NCI-H748 (cell line): Measurements from ENCODE around the gene TRAPPC3.

Experiments
- DNase-seq: peaks from one replicate; lab custom pipeline; 2025; ENCODE audit not compliant: unreplicated experiment; lab: John Stamatoyannopoulos, UW

Gene TRAPPC3

GRCh38 chr1:36154335-36154734, 5.0 kb upstream of the TRAPPC3 start:
- DNase-seq: no peak

GRCh38 chr1:36153476-36153875, 4.2 kb upstream of the TRAPPC3 start:
- no peak for DNase-seq

GRCh38 chr1:36151845-36152203, 2.5 kb upstream of the TRAPPC3 start:
- DNase-seq: no peak

DNA sequence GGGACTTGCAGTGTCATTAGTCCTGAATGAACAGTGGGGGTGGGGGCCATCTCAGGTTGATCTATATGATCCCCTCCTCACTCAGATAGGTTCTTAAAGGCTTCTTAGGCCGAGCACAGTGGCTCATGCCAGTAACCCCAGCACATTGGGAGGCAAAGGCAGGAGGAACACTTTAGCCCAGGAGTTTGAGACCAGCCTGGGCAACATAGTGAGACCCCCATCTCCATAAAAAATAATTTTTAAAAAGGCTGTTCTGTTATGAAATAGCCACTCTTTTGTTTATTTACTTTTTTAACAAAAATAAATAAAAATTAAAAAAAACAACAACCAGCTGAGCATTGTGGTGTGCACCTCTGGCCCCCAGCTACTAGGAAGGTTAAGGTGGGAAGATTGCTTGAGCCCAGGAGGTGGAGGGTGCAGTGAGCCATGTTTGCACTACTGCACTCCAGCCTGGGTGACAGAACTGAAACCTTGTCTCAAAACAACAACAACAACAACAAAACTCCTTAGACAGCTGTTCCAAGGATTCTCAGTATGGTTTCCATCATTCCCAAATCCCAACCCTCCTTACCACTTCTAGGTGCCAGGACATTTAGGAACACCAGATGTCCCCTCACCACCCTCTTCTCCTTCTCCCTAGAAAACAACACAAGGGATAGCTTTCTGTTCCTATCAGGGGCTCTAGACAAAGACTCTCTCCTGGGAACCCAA, 2.0 kb upstream of the TRAPPC3 start:
- DNase-seq: no peak

- peak; percentile 82 for DNase-seq
These were observed 1.2 kb upstream of the TRAPPC3 start for GRCh38 chr1:36150296-36151133.

DNA sequence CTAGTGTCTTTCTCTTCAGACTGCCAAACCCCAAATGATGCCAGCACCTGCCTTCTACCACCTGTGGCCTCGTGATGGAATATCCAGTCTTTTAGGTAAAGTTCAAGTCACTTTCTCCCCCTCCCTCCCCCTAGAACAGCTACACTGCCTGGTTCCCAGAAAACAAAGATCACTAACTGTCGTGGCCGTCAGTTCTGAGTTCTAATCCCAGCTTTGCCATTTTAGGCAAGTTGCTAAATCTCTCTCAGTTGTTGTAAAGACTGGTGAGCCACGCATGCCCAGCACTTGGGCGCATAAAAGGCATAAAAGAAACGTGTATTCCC, 648 bp upstream of the TRAPPC3 start:
- DNase-seq: no peak

- no peak for DNase-seq
These were observed 457 bp downstream of the TRAPPC3 start for GRCh38 chr1:36148821-36149236.

GRCh38 chr1:36144413-36144812, 4.9 kb downstream of the TRAPPC3 start:
- DNase-seq: no peak

- DNase-seq: no peak
These were observed 5.9 kb downstream of the TRAPPC3 start for GRCh38 chr1:36143424-36143823.

DNA sequence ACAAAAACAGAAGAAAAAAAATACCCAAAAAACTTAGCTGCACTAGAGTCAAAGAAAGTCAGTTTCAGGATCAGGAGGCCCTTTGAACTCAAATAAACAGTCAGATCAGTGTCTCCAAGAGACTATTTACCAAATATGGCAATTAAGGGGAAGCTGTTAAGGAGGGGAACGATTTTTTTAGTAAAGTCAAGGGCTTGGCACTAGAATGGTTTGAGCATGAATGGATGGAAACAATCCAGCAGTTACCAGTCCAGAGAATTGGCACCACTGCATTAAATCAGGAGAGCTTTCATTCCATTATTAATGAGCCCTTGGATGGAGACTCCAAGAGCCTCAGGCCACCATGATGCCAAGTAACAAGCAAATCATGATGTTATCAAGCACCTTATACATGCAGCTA, 7.2 kb downstream of the TRAPPC3 start:
- DNase-seq: no peak

DNA sequence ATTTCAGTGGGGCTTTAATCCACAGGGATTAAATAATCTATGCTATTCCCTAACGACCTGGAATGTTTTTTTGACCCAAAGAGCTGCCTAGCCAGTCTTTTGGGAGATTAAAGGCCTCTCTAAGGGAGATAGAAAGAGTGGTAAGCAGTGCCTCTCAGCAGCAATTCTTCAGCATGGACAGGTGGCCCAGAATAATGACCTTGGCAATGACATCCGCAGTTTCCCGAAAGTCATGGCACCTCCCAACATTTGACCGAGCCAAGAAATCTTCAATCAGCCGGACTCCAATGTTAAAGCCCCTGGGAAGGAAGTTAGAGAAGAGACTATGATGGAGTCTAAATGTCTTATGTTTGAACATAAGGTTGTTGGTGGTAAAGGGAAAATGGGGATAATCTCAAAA, 9.8 kb downstream of the TRAPPC3 start:
- no peak for DNase-seq

- DNase-seq: no peak
These were observed 11.5 kb downstream of the TRAPPC3 start for GRCh38 chr1:36137776-36138175.

GRCh38 chr1:36137226-36137625, 12.1 kb downstream of the TRAPPC3 start:
- no peak for DNase-seq

DNA sequence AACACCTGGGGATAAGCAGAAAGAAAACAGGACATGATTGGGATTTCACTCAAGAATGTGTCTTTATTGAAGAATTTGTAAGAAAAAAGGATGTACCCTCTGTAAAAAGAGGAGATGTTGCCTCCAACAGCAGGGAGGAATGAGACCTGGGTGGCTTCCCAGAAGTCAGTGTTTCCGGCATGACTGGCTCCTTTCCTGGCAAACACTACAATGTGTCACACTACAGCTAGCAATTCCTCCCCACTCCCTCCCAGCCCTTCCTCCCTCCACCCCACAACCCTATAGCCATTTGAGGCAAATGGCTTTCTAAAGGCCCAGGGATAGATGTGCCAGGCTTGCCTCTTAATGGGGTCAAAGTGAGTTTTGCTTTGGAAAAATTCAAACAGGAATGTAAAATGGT, 12.8 kb downstream of the TRAPPC3 start:
- DNase-seq: no peak

DNA sequence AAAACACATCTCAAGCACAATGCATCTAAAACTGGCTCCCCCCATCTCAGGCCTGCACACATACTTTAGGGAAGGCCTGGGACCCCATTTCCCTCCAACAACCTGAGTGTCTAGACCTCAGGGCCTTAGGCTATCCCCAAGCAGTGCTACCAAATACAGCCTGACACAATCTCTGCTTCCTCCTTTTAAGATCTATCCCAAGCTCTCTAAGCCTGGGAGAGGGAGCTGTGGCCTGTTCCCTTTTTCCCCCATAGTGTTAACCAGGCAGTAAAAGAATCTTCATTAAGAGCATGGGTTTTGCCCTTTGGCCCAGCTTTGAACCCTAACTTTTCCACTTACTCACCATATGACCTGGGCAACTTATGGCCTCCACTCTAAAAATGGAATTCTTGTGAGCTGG, 13.5 kb downstream of the TRAPPC3 start:
- DNase-seq: no peak

GRCh38 chr1:36135330-36135667, 14.0 kb downstream of the TRAPPC3 start:
- DNase-seq: no peak

GRCh38 chr1:36134505-36135329, 14.6 kb downstream of the TRAPPC3 start:
- DNase-seq: peak; percentile 27

DNA sequence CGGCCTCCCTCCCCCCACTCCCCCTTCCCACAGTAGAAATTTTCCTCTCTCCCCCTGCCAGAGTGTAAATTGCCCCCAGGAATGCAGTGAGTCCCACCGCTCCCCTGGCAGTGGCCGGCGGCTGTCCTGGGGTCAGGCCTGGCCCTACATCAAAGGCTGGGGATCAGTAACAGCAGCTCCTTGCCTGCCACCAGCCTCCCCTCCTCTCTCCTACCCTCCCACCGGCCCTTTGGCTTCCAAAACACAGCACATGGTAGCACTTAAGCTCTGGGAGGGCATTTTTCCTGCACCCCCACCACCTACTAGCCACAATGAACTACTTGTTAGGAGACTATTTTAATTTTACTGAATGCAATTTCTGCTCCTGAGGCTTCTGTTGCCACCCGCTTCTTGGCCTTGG, 15.3 kb downstream of the TRAPPC3 start:
- DNase-seq: no peak

DNA sequence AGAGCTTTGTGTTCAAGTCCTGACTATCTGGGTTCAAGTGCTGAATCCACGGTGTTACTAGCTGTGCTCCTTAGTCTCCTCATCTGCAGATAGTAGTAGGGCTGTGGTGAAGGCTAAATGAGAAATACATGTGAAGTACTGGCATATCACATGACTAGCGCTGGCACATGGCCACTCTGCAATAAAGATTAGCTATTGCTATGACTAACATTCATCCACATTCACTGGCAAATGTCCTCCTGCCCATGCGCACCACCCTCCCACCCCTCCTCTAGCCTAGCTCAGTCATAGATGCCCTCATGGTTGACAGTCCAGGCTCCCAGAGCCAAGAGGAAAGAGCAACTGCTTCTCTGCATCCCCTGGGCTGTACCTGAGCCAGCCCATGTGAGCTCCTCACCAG, 15.8 kb downstream of the TRAPPC3 start:
- DNase-seq: no peak

DNA sequence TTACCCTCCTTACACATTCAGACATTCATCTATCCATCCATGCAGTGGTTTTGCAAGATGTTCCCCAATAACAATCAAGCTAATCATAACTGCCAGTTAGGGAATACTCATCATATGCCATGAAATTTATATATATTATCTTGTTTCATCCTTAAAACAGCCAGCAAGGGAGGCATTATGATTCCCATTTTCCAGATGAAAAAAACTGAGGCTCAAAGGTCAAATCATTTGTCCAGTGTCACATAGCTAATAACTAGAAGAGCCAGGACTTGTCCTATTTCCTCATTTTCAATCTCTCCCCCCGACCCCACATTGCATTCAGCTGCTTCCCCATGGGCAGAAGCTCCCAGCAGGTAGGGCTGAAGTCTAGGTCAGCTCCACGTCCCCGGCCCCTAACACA, 17.3 kb downstream of the TRAPPC3 start:
- DNase-seq: no peak

DNA sequence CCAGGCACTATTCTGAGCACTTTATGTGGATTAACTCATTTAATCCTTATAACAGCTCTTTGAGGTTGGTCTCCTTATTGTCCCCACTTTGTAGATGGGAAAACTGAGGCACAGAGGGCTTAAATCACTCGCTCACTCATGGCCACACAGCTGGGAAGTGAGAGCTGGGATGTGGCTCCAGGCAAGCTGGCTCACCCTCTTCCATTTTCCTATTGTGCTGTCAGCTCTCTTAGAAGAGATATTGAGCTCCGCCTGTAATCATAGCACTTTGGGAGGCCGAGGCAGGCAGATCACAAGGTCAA, 20.4 kb downstream of the TRAPPC3 start:
- no peak for DNase-seq
